KMS-11 (cell line): Measurements from ENCODE around the gene GK.

ENCODE experiments used
- H2AFZ ChIP-seq: fragments of 200-600 bp; sonication (generic); 2 replicates; pipeline ENCODE4 v1.6.1; 2016; ENCODE audit warnings: antibody characterized with exemption, mixed run types, low read depth
- H3K27ac ChIP-seq: fragments of 200-600 bp; sonication (generic); 2 replicates; pipeline ENCODE4 v1.6.1; 2016; ENCODE audit warnings: mild to moderate bottlenecking, mixed run types
- H3K27me3 ChIP-seq: fragments of 200-600 bp; sonication (generic); 2 replicates; pipeline ENCODE4 v1.6.1; 2017; ENCODE audit warnings: mild to moderate bottlenecking, low read depth, mixed run types, moderate library complexity; ENCODE audit not compliant: insufficient read depth
- H3K36me3 ChIP-seq: fragments of 200-600 bp; sonication (generic); 2 replicates; pipeline ENCODE4 v1.6.1; 2017; ENCODE audit warnings: mild to moderate bottlenecking, mixed run types; ENCODE audit not compliant: insufficient read depth
- H3K4me1 ChIP-seq: fragments of 200-600 bp; sonication (generic); 2 replicates; pipeline ENCODE4 v1.6.1; 2016; ENCODE audit warnings: mild to moderate bottlenecking, low read depth, mixed run types; ENCODE audit not compliant: poor library complexity, severe bottlenecking
- H3K4me2 ChIP-seq: fragments of 200-600 bp; sonication (generic); 2 replicates; pipeline ENCODE4 v1.7.0; 2016; ENCODE audit warnings: mild to moderate bottlenecking, mixed run types
- H3K4me3 ChIP-seq: fragments of 200-600 bp; sonication (generic); IDR thresholded peaks from 2 replicates; pipeline ENCODE4 v1.6.1; 2017; ENCODE audit warnings: low read depth, low read length, mixed read lengths; ENCODE audit not compliant: insufficient read depth
- H3K79me2 ChIP-seq: fragments of 200-600 bp; sonication (generic); 2 replicates; pipeline ENCODE4 v1.6.1; 2016; ENCODE audit warnings: low read depth, mixed run types; ENCODE audit not compliant: insufficient read depth
- H3K9ac ChIP-seq: fragments of 200-600 bp; sonication (generic); 2 replicates; pipeline ENCODE4 v1.6.1; 2016; ENCODE audit warnings: mild to moderate bottlenecking, mixed run types
- H4K20me1 ChIP-seq: fragments of 200-600 bp; sonication (generic); 2 replicates; pipeline ENCODE4 v1.6.1; 2016; ENCODE audit warnings: mild to moderate bottlenecking, mixed run types; ENCODE audit not compliant: insufficient read depth
- CTCF ChIP-seq: fragments of 200-600 bp; sonication (generic); conservative IDR thresholded peaks from 2 replicates; pipeline ENCODE4 v1.6.1; 2017; ENCODE audit warnings: low read depth, mild to moderate bottlenecking, antibody characterized with exemption, low read length, moderate library complexity, mixed read lengths

Gene GK

GRCh38 chrX:30688641-30689040 is 35.4 kb downstream of the GK start:
- no peaks in the 10 kb centered on the region for H3K79me2 ChIP-seq
- TF ChIP-seq CTCF = no peak
- H3K27me3 ChIP-seq = no peaks in the 10 kb centered on the region
- H3K27ac ChIP-seq = no peak overlapping the region
- H3K36me3 ChIP-seq = no peaks in the 10 kb centered on the region
- no peaks in the 10 kb centered on the region for H4K20me1 ChIP-seq
- no peak overlapping the region for H3K4me2 ChIP-seq
- no peak overlapping the region for H3K4me3 ChIP-seq
- no peak overlapping the region for H2AFZ ChIP-seq
- H3K9ac ChIP-seq = no peak overlapping the region
- H3K4me1 ChIP-seq = peaks cover 6% of the 10 kb centered on the region

- no peak for TF ChIP-seq CTCF
- H3K4me3 ChIP-seq = no peak overlapping the region
- H2AFZ ChIP-seq = no peak overlapping the region
- no peak overlapping the region for H3K9ac ChIP-seq
- H3K27ac ChIP-seq = no peak overlapping the region
- H4K20me1 ChIP-seq = no peaks in the 10 kb centered on the region
- H3K36me3 ChIP-seq = no peaks in the 10 kb centered on the region
- H3K79me2 ChIP-seq = no peaks in the 10 kb centered on the region
- peaks cover 6% of the 10 kb centered on the region for H3K4me1 ChIP-seq
- H3K4me2 ChIP-seq = no peak overlapping the region
- no peaks in the 10 kb centered on the region for H3K27me3 ChIP-seq
Observed at GRCh38 chrX:30689116-30689515, 35.9 kb downstream of the GK start.

GRCh38 chrX:30690330-30690729 is 37.1 kb downstream of the GK start:
- H2AFZ ChIP-seq = no peak overlapping the region
- no peaks in the 10 kb centered on the region for H3K79me2 ChIP-seq
- TF ChIP-seq CTCF = no peak
- H3K27ac ChIP-seq = no peak overlapping the region
- H3K4me2 ChIP-seq = no peak overlapping the region
- H4K20me1 ChIP-seq = no peaks in the 10 kb centered on the region
- no peak overlapping the region for H3K4me3 ChIP-seq
- H3K36me3 ChIP-seq = no peaks in the 10 kb centered on the region
- H3K4me1 ChIP-seq = peaks cover 6% of the 10 kb centered on the region
- no peak overlapping the region for H3K9ac ChIP-seq
- H3K27me3 ChIP-seq = no peaks in the 10 kb centered on the region

GRCh38 chrX:30693999-30694650 is 40.9 kb downstream of the GK start:
- Histone ChIP-seq H3K9ac (no peak overlapping the region), H3K4me1 (peaks cover 19% of the 10 kb centered on the region), H3K27ac (no peak overlapping the region), H3K27me3 (no peaks in the 10 kb centered on the region), H2AFZ (no peak overlapping the region), H4K20me1 (no peaks in the 10 kb centered on the region), H3K4me2 (no peak overlapping the region), H3K4me3 (no peak overlapping the region), H3K36me3 (no peaks in the 10 kb centered on the region), H3K79me2 (no peaks in the 10 kb centered on the region)
- no peak for TF ChIP-seq CTCF
